Measurements from ENCODE around the gene TREML1.

- no peak for TF ChIP-seq CTCF (conservative IDR thresholded peaks at IDR 0.05)
- no peak for TF ChIP-seq EZH2 (IDR thresholded peaks at IDR 0.05; ENCODE audit: low read depth)
Measured at GRCh38 chr6:41155132-41155805, 1.1 kb upstream of the TREML1 start.

All from PC-9 (cell line).